CD4-positive, alpha-beta T cell treated with Interleukin-15 for 4 hours (primary cell): ENCODE data around the gene PRR29.
"Not testable (repeated sequence)": the region's sequence is repeated elsewhere in the genome, so short reads cannot be mapped to it uniquely, and the experiment has no call there.

Experiments
- DNase-seq: peaks from one replicate; pipeline ENCODE4 v3.0.0-alpha.2; 2020; ENCODE audit warnings: low spot score

The PRR29 gene

DNA sequence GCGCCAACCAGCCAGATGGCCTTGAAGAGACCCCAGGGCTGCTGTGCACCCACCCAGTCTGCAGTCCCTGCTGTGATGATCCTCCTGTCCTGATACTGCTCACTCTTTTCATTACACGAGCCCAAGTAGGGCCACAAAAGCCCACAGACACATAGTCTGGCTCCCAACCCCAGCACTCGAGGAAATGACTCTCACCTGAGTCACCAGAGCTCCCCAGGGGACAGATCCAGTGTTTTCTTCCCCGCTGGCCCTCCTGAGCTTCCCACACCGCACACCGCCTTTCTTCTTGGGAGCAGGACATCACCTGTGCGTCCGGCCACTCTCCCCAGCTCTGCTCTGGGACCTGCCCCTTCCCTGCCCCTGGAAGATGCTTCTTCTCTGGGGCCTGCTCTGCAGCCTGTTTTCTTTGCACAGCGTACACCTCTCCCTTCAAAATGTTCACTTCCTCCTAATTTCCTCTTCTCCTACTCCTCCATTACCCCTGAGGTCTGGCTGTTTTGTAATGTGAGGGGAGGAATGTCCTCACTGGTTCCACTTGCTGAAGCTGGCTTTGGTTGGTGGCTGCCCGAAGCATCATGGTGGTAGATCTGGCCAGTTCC lies 23.5 kb upstream of the PRR29 start:
- DNase-seq: no peak

DNA sequence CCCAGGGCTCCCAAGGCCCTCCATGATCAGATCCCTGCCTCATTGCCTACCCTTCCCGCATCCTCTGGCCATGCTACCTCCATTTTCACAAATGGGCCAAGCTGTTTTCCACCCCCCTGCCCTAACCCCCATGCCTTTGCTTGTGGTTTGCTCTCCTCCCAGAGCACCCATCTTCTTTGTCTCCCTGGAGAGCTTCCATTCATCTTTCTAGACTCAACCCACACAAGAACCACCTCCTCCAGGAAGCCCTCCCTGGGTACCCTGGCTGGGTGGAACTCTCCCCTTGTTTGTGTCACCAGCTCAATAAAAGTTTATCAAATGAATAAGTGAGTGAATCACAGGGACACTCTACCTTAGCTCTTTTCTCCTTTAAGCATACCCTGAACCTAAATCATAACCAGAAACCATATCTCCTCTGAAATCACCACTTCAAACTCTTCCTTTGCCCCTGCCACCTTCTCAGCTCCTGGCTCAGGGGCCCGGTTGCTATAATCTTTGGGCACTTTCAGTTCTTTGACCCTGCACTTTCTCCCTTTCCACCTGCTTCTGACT lies 22.5 kb upstream of the PRR29 start:
- no peak for DNase-seq

DNA sequence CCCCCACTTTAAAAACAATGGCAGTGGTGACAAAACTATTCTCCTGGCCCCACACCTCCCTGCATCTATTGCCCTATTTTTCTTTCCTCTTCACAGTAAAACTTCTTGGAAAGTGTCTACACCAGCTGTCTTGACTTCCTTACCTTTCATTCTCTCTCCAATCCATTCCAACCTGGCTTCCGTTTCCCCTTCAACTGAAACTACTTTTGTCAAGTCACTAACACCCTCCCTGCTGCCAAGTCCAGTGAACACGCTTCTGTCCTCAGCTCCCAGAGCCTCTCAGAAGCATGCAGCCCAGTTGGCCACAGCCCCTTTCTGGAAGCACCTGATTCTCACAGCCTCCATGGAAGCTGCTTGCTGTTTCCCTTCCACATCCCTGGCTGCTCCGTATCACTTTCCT lies 21.4 kb upstream of the PRR29 start:
- DNase-seq: no peak

DNA sequence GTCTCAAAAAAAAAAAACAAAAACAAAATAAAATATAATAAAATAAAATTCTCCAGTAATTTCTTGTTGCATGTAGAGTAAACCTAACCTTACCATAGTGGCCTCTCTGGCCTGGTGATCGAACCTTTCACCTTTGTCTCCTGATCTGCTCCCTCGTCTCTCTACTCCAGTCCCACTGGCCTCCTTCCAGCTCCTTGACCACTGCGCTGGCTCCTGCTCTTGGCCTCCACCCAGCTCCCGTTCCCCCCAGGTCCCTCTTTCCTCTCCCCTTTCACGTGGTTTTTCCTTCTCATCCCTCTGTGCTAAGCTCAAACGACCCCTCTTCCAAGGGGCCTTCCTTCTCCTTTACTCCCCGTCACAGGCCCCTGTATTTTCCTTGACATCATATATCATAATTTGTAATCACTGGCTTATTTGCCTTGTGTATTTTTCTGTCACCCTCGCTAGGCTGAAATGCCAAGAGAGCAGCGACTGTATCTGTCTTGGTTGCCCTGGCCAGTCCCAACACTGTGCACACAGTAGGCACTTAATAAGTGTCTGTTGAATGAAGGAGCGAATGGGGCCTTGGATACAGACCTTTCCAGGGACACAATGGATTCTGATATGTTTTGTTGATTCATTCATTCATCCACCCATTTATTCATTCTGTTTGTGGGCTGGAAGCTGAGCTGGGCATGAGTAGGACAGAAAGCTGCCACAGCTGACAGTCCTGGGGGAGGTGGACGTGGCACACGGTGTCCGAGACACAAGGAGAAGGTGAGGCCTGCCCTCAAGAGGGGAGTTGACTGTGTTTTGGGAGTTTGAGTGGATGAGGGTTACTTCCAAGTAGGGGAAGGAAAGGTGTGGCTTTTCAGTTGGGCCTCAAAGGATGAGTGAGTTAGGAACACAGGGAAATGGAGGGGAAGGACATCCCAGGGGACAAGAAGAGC lies 19.6 kb upstream of the PRR29 start:
- DNase-seq: no peak

DNA sequence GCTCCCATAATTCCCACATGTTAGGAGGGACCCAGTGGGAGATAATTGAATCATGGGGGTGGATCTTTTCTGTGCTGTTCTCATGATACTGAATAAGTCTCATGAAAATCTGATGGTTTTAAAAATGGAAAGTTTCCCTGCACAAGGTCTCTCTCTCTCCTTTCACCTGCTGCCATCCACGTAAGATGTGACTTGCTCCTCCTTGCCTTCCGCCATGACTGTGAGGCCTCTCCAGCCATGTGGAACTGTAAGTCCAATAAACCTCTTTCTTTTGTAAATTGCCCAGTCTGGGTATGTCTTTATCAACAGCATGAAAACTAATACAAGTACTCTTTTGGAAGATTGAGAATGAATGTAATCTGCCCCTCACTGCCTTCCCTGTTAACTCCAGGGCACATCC lies 15.5 kb upstream of the PRR29 start:
- DNase-seq: not testable (repeated sequence)

DNA sequence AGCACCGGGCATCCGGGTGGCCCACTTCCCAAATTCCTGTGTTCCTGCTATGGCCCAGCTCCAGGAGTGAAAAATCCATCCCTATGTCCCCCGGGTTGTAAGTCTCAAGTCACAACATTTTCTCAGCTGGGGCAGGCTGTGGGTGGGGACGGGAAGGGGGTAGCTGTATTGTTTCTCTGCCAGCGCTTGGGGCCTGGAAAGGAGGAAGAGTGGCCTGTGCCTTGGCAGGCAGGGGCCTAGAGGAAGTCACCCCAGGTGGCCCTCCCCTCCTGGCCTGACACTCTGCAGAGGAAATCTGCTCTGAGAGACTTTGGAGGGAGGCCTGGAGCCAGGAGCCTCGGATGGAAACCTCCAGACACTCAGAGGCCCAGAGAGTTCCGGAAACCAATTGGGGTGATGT lies 14.8 kb upstream of the PRR29 start:
- no peak for DNase-seq

DNA sequence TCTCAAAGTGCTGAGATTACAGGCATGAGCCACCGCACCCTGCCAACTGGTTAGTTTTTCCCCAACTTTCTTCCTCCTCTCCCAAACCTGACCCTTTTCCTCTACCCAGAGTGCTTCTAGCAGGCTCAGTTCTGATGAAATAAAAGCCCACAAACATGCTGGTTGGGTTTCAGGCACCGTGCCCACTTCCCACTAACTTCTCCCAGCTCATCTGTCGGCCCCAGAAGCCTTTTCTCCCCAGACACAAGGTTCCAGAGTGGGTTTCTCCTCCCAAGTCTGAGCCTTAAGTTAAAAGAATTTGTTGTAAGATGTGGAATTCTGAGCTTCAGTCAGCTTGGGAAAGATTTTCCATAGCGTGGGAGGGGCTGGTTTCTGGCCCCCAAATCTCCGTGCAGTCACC lies 13.9 kb upstream of the PRR29 start:
- no peak for DNase-seq

DNA sequence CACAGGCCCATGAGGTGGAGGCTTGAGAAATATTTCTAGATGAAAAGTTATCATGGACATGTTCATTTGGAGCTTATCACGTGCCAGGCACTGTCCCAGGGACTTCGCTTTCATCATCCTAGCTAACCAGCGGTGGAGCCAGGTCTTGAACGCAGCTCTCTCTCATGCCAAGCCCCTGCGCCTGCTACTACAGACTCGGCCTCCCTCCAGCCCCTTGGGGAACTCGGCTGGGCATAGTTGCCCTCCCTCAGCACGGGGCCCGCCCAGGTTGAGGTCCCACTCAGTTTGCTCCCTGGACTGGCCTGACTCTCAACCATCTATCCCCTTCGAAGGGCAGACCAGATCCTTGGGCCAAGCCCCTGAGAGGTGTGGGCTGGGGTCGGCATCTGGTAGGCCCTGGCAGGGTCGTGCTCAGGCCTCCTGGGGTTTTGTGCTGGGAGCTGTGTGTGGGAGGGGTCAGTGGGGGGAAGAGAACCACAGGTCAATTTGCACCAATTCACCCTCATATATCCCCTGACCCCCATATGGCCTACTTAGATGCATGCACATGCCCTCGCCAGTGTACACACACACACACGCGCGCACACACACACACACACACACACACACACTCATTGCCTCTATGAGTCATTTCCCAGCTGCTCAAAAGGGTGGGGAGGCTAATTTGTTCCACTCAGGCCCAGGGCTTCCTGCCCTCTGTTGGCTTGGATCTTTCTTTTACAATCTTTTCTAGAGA lies 13.3 kb upstream of the PRR29 start:
- peak; percentile 85 for DNase-seq

DNA sequence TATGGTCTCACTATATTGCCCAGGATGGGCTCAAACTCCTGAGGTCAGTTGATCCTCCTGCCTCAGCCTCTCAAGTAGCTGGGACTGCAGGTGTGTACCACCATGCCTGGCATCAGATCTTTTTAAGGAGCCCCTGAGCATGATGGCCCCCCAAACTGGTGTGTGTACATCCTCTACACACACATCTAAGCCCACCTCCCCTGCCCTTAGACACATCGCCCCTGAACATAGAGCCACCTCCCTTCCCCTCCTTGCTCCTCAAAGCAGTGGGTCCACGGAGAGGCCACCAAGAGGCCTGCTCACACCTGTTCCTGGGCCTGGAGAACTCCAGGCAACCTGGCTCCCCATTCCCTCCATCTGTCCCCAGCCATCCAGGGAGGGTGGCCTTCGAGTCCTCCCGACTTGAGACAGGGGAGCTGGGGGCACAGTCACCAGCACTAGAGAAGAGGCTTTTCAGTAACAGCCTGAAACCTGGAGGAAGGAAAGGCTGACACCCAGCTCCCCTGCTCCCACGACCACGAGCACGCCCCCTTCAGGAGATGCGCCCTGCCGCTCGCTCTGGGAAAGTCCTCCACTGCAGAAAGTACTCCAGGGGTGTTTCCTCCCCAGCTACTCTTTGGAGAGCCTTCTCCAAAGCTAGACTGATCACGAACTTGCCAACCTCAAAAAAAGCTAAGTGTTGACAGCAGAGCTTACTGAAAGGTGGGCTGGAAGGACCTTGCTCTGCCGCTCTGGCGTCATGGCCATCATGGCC lies 12.6 kb upstream of the PRR29 start:
- DNase-seq: no peak

DNA sequence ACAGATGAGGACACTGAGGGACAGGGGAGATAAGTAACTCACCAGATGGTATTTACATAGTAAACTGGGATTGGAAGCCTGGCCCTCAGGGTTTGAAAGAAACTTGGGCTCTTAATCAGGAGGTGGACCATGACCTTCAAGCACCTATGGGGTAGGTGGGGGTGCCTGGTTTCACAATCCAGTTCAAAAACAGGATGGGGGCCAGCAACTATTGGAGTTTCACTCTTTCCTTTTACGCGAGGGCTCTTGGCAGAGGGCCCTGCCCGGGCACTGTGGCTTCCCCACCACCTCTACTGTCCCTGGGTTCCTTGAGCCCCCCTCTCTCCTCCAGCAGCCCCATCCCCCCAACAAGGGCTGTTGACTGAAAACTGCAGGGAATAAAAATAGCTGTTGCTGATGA lies 11.3 kb upstream of the PRR29 start:
- no peak for DNase-seq

DNA sequence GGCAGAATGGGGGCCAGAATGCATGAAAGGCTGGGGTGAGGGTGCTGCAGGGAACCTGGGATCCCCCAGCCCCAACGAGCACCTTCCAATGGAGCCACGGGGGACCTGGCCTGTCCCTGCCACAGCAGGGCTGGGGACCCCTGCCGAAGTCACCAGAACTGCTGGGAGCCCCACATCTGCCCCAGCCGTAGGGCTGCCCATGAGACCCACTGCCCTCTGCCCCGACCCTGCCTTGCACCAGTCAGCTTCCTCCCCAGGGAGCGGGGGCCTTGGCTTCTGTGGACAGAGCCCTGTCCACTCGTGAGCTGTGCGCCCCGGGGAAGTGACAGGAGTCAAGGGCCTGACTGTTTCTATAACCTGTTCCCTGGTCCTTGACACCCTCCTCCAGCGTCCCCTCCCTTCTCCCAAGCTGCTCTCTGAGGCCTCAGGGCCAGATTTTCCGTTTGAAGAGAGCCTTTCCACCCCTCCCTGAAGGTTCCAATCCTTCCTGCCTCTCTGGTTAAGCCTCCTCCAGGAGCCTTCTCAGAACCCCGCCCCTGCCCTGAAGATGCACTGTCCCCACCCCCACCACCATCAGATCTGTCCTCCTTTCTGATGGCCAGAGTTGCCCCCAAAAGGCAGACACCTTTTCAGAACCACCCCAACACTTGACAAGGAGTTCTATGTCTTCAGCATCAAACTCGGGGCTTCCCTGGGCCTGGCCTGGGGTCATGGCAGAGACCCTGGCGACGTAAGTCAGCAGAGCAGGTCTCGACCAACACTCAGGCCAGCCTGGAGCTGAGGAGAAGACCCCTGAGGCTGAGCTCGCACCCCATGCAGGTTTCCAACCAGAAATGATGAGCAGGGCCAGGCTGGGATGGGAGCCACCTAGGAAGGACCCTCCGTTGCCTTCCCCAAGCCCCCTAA lies 10.7 kb upstream of the PRR29 start:
- DNase-seq: no peak

DNA sequence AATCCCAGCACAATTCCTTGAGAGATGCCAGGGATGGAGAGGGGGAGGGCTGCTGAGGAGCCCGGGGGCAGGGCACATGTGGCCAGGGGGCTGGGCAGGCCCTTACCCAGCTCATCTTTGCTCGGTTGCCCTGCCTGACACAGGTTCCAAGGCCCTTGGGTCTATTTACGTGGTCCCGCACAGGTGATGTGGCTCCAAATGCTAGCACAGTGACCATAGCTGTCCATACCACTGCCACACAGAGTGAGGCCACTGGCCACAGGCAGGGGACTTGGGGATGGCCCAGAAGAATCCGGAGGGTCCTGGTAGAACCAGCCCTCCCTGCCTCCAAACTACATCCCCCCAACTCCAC lies 10.0 kb upstream of the PRR29 start:
- no peak for DNase-seq

DNA sequence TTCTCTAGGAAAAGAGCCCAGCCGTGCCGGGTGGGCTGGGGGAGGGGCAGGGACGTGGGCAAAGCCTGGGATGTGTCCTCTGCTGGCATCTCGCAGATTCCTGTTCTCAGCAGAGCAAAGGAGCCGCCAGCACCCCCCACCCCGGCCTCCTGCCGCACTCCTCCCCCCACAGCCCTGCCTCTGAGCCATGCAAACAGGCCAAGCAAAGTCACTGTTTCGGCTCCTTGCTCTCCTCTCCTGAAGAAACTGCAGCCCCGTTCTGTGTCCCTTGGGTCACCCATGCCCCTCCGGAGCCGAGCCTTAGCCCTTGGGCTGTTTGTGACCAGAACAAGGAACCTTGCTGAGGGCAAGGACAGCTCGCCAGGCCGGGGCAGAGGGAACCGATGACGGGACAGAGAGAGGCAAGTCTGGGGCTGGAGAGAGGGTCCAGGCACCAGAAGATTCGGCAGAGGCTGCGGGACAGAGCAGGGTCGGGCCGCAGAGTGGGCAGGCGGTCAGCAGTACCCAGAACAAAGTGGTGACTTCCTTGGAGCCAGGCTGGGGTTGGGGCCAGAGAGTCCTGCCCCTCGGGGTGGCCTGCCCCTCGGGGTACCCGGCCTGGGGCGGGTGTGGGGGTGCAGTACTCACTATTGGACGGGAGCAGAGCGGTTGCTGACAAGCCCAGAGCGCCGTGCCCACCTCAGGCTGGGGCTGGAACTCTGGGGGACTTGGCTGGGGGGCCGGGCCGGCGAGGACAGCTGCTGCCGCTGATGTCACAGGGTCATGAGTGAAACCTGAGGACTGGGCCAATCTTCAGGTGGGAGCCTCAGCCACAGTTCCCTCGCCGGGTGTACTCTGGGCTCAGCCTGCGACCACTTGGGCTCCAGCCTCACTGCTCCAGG lies 9.2 kb upstream of the PRR29 start:
- DNase-seq: no peak

DNA sequence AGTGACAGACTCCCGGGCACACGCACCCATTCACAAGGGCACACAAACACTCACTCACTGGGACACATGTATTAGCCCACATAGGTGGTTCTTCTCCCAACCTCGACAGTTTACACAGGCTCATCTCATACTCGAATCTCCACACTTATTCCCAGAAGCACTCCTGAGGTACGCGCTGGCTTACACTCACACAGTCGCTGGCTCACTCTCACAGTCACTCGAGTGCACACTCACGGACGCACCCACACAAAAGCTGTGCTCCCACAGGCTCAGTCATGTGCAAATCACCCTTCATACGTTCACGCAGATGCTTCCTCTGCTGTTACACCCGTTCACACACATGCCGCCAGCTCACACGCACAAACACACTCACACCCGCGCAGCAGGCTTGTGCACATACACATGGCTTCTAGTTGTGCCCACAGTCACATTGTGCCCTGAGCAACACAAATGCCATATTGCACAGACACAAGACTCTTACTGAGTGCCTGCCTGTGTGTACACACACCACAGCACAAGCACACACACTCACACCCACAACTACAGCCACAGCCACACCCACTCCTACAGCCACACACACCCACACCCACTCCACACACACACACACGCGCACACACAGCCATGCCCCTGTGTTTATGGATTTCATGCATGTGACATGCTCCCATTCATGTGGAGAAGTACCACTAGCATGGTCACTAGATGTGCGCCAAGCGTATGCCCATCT lies 8.4 kb upstream of the PRR29 start:
- no peak for DNase-seq

DNA sequence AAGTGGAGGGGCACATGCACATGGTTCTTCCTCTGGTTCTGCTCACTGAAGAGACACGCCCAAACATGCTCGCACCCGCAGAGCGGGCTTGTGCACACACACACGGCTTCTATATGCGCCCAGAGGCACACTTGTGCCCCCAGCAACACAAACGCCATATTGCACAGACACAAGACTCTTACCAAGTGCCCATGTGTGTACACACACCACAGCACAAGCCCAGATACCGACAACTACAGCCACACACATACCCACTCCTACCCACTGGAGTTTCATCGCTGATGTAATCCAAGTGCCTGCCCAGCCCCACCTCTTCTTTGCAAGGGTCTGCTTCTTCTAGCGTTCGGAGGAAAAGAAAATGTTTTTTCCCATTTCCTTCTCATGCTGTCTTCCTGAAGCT lies 6.5 kb upstream of the PRR29 start:
- no peak for DNase-seq

DNA sequence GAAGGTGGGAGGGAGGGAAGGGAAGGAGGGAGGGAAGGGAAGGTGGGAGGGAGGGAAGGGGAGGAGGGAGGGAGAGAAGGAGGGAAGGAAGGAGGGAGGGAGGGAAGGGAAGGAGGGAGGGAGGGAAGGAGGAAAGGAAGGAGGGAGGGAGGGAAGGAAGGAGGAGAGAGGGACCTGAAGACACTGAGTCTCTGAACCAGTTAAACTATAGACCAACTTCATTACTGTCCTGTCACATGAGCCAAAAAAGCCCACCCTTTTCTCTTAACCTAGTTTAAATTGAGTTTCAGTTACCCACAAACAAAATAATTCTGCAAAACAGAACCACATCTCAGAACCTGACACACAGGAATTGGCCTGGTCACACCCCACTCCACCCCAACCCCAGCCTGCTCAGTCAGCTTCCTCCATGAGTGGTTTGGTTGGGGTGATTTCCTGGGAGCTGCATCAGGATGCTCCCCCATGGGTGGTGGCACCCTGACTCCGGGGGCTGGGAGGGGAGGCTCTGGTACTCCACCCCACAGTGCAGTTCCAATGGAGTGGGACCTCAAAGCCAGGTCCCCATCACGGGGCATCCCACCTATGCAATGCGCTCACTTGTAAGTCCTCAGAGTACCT lies 4.7 kb upstream of the PRR29 start:
- DNase-seq: peak; percentile 72

DNA sequence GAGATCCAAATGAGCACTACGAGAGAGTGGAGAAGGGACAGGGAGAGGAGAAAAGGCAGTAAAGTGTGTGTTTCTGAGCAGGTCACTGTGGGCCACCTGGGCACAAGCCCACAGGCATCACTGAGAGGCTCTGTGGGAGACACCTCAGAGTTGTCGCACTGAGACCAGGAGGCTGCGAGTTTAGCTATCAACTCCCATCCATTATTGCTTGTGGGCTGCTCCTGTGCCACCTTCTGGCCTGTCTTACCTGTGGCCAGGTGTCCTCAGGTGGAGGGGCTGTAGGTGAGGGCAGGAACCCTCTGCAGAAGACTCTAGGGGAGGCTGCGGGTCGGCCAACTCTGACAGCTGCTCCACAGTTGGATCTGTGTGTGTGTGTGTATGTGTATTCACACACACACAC lies 2.5 kb upstream of the PRR29 start:
- no peak for DNase-seq

DNA sequence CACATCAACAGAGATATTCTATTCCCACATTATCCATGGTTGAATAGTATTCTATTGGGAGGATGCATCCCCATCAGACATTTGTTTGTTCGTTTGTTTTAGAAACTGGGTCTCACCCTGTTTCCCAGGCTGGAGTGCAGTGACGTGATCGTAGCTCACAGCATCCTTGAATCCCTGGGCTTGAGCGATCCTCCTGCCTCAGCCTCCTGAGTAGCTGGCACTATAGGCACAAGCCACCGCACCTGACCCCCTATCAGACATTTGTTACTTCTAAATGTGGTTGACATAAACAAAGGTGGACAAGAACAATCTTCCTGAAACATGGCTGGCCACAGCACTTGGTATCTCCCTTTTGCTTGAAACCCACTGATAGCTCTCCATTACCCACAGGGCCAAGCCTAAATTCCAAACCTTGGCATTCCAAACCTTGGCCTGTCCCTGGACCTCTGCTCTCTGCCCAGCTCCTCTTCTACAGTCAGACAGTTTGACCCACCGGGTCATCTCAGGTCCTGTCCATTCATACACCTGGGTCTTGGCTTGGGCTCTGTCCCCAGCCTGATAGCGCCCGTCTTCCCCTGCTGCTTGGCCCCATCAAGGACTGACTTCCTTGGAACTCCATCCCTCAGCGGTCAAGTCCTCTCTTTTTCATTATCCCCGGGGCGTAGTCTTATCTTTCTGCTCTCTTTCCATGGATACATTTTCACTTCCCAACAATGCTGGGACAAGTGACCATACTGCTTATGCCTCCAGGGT lies 1.5 kb upstream of the PRR29 start:
- DNase-seq: no peak
